ENCODE measurements around the gene ATAT1. TPM values are rescaled to one million over a fixed set of nuclear protein-coding genes. Genes with fewer than 3 reads are reported as not detected.
"Not testable (repeated sequence)": the region's sequence is repeated elsewhere in the genome, so short reads cannot be mapped to it uniquely, and the experiment has no call there.

The ATAT1 gene
- total and polyA plus RNA-seq, 4 experiments from 2014 or later = 0.29 to 9.4 (median 5.1) TPM

DNA sequence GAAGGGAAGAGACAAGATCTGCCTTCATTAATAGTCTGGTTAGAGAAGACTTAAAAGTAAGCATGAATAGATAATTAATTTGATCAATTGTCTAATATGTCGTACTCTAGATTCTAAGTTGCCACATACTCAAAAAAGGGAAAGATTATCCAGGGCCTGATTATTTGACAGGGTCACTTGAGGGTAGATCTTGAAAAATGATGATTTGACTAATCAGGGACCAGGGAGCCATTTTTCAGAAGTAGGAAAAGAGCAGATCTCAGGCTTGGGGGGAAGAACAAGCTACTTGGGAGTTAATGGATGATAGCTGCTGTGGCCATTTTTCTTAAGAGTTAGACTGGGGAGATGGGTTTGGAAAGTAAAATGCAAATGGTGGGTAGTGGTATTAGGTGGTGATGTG lies 34.4 kb upstream of the ATAT1 start:
- H3K9me3 ChIP-seq (ENCODE audit: control insufficient read depth in 1 of 2, low read length in 2 of 2) = no peaks in the 10 kb centered on the region
- H3K27me3 ChIP-seq (ENCODE audit: insufficient read depth, low read length) = no peaks in the 10 kb centered on the region
- H3K4me1 ChIP-seq (ENCODE audit: insufficient read depth, low read length) = no peaks in the 10 kb centered on the region
- Mint-ChIP-seq H3K4me3 (no peak overlapping the region), H3K27me3 (no peaks in the 10 kb centered on the region), H3K27ac (peak overlapping the region in 4 of 7 donors; percentile 1 to 54 (median 30)), H3K4me1 (peaks cover 3 to 10% (median 7%) of the 10 kb centered on the region in 4 donors), H3K36me3 (peaks cover 35 to 50% of the 10 kb centered on the region in 2 donors), H3K9me3 (peaks cover 0 to 2% (median 0%) of the 10 kb centered on the region in 8 donors)
- ChIA-PET CTCF (ENCODE audit: partially characterized antibody) (interaction anchor here (0.9 to 10.7 kb wide), 4 partner anchors 34 to 130 kb away, joined by 3 to 242 read pairs (median 118); partner anchors contain the start of gene ATAT1), POLR2A (ENCODE audit: partially characterized antibody) (interaction anchor here (0.5 to 2.6 kb wide), 5 partner anchors 8 to 98 kb away, joined by 3 to 8 read pairs (median 4); no protein-coding TSS in a partner anchor)
- H3K36me3 ChIP-seq (ENCODE audit: insufficient read depth, low read length) = peaks cover 37% of the 10 kb centered on the region
- H3K27ac ChIP-seq (ENCODE audit: low read depth, low read length) = no peak overlapping the region
- no peak for DNase-seq
- intact Hi-C loops (cut with micrococcal nuclease) = no loop called here
- H3K4me3 ChIP-seq (ENCODE audit: low read length in 2 of 2) = no peak overlapping the region

DNA sequence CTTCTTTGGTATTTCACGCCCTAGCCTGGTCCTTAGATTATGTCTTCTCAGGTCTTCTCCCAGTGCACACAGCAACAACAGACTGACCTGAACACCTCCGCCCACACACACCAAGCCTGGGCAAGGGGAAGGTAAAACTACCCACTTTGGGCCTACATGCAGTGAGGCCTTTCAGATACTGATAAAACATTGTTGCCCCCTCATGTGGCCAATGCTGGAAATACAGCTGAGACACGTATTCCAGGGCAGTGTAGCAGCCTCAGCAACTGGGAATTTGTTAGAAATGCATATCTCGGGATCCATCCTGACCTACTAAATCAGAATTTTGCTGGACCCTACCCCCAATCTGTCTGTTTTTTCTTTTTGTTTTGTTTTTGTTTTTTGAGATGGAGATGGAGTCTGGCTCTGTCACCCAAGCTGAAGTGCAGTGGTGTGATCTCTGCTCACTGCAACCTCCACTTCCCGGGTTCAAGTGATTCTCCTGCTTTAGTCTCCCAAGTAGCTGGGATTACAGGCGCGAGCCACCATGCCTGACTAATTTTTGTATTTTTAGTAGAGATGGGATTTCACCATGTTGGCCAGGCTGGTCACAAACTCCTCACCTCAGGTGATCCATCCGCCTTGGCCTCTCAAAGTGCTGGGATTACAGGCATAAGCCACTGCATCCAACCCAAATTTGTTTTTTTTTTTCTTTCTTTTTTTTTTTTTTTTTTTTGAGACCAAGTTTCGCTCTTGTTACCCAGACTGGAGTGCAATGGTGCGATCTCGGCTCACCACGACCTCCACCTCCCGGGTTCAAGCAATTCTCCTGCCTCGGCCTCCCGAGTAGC lies 29.1 kb upstream of the ATAT1 start:
- ChIA-PET POLR2A (ENCODE audit: partially characterized antibody) (interaction anchor here (0.6 to 8.5 kb wide), 22 partner anchors 9 to 147 kb away, joined by 3 to 132 read pairs (median 8); partner anchors contain the start of genes ABCF1, GNL1, HLA-E and MDC1), CTCF (ENCODE audit: partially characterized antibody) (interaction anchor here (0.7 to 10.7 kb wide), 39 partner anchors 9 to 316 kb away, joined by 3 to 242 read pairs (median 5); partner anchors contain the start of genes ABCF1, DHX16, MDC1 and MRPS18B)
- H3K4me1 ChIP-seq (ENCODE audit: insufficient read depth, low read length); H3K27me3 ChIP-seq (ENCODE audit: insufficient read depth, low read length); H3K9me3 ChIP-seq (ENCODE audit: control insufficient read depth in 1 of 2, low read length in 2 of 2); H3K27me3 Mint-ChIP-seq; H3K4me3 ChIP-seq (ENCODE audit: low read length in 2 of 2); H3K4me3 Mint-ChIP-seq; H3K9me3 Mint-ChIP-seq; H3K27ac ChIP-seq (ENCODE audit: low read depth, low read length): not testable (repeated sequence)
- intact Hi-C loops (cut with micrococcal nuclease) = loop anchor here (1.0 kb wide), 3 partner anchors 40 to 114 kb away; partner anchors contain the start of gene PRR3
- Mint-ChIP-seq H3K27ac (peak overlapping the region in 6 of 7 donors; percentile 7 to 85 (median 66)), H3K36me3 (peaks cover 9 to 35% of the 10 kb centered on the region in 2 donors), H3K4me1 (peaks cover 5 to 28% (median 9%) of the 10 kb centered on the region in 4 donors)
- H3K36me3 ChIP-seq (ENCODE audit: insufficient read depth, low read length) = peaks cover 28% of the 10 kb centered on the region
- peak; percentile 72 to 83 (median 75) for DNase-seq

DNA sequence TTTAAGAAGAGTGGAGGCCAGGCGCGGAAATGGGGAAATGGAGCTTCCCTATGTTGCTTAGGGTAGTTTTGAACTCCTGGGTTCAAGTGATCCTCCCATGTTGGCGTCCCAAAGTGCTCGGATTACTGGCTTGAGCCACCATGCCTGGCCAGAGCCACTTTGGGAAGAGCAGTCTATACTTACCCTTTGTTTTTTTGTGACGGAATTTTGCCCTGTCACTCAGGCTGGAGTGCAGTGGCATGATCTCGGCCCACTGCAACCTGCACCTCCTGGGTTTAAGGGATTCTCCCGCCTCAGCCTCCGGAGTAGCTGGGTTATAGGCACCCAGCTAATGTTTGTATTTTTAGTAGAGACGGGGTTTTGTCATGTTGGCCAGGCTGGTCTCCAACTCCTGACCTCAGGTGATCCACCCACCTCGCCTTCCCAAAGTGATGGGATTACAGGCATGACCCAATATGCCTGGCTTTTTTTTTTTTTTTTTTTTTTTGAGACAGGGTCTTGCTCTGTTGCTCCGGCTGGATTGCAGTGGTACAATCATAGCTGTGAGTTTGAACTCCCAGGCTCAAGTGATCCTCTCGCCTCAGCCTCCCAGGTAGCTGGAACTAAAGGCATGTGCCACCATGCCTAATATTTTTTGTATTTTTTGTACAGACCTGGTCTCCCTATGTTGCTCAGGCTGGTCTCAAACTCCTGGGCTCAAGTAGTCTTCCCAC lies 27.6 kb upstream of the ATAT1 start:
- H3K4me3 Mint-ChIP-seq = no peak overlapping the region
- ChIA-PET POLR2A (ENCODE audit: partially characterized antibody) (interaction anchor here (0.7 to 8.5 kb wide), 18 partner anchors 7 to 148 kb away, joined by 3 to 132 read pairs (median 12); partner anchors contain the start of genes ABCF1, GNL1, HLA-E and MRPS18B), CTCF (ENCODE audit: partially characterized antibody) (interaction anchor here (0.8 to 10.7 kb wide), 15 partner anchors 7 to 145 kb away, joined by 3 to 242 read pairs (median 12); partner anchors contain the start of gene MDC1)
- H3K27me3 ChIP-seq (ENCODE audit: insufficient read depth, low read length) = no peaks in the 10 kb centered on the region
- H3K36me3 Mint-ChIP-seq = peaks cover 21 to 47% of the 10 kb centered on the region in 2 donors
- H3K27me3 Mint-ChIP-seq = no peaks in the 10 kb centered on the region
- no peak overlapping the region for H3K27ac Mint-ChIP-seq
- intact Hi-C loops (cut with micrococcal nuclease) = no loop called here
- H3K9me3 ChIP-seq (ENCODE audit: control insufficient read depth in 1 of 2, low read length in 2 of 2) = no peaks in the 10 kb centered on the region
- no peaks in the 10 kb centered on the region for H3K4me1 ChIP-seq (ENCODE audit: insufficient read depth, low read length)
- no peak overlapping the region for H3K27ac ChIP-seq (ENCODE audit: low read depth, low read length)
- H3K4me1 Mint-ChIP-seq = peaks cover 9 to 28% (median 17%) of the 10 kb centered on the region in 4 donors
- peaks cover 44% of the 10 kb centered on the region for H3K36me3 ChIP-seq (ENCODE audit: insufficient read depth, low read length)
- DNase-seq = no peak
- no peak overlapping the region for H3K4me3 ChIP-seq (ENCODE audit: low read length in 2 of 2)
- no peaks in the 10 kb centered on the region for H3K9me3 Mint-ChIP-seq

DNA sequence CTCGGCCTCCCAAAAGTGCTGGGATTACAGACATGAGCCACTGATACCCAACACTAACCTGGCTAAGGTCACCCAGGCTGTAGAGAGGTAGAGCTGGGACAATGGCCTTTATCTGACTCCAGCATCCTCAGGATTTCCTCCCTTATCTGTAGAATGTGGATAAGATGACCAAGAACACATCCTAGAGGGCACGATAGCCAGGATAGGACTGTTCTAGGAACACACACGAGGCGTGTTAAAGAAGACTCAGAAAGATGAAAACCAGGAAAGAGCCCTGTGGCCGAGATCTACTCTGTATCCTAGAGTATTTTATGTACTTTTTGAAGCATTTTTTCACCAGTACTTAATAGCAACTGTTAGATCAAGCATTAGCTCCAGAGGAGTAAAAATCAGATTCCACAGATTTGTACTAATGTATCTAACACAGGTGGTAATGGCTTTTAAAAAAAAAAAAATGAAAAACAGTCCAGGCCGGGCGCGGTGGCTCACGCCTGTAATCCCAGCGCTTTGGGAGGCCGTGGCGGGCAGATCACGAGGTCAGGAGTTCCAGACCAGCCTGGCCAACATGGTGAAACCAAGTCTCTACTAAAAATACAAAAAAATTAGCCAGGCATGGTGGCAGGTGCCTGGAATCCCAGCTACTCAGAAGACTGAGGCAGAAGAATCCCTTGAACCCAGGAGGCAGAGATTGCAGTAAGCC lies 26.9 kb upstream of the ATAT1 start:
- H3K27ac ChIP-seq (ENCODE audit: low read depth, low read length) = no peak overlapping the region
- H3K4me3 Mint-ChIP-seq = no peak overlapping the region
- no peak overlapping the region for H3K27ac Mint-ChIP-seq
- no peaks in the 10 kb centered on the region for H3K9me3 Mint-ChIP-seq
- no peaks in the 10 kb centered on the region for H3K27me3 ChIP-seq (ENCODE audit: insufficient read depth, low read length)
- no peaks in the 10 kb centered on the region for H3K27me3 Mint-ChIP-seq
- CTCF ChIA-PET (ENCODE audit: partially characterized antibody) = interaction anchor here (1.3 to 10.7 kb wide), 6 partner anchors 14 to 131 kb away, joined by 6 to 242 read pairs (median 42); no protein-coding TSS in a partner anchor
- H3K4me3 ChIP-seq (ENCODE audit: low read length in 2 of 2) = no peak overlapping the region
- DNase-seq = no peak
- no peaks in the 10 kb centered on the region for H3K9me3 ChIP-seq (ENCODE audit: control insufficient read depth in 1 of 2, low read length in 2 of 2)
- intact Hi-C loops (cut with micrococcal nuclease) = no loop called here
- H3K4me1 ChIP-seq (ENCODE audit: insufficient read depth, low read length) = no peaks in the 10 kb centered on the region
- peaks cover 45% of the 10 kb centered on the region for H3K36me3 ChIP-seq (ENCODE audit: insufficient read depth, low read length)
- POLR2A ChIA-PET (ENCODE audit: partially characterized antibody) = interaction anchor here (0.9 to 8.5 kb wide), 13 partner anchors 11 to 131 kb away, joined by 3 to 132 read pairs (median 8); partner anchors contain the start of genes HLA-E, MRPS18B and PPP1R10
- peaks cover 9 to 24% (median 18%) of the 10 kb centered on the region in 4 donors for H3K4me1 Mint-ChIP-seq
- H3K36me3 Mint-ChIP-seq = peaks cover 25 to 53% of the 10 kb centered on the region in 2 donors

DNA sequence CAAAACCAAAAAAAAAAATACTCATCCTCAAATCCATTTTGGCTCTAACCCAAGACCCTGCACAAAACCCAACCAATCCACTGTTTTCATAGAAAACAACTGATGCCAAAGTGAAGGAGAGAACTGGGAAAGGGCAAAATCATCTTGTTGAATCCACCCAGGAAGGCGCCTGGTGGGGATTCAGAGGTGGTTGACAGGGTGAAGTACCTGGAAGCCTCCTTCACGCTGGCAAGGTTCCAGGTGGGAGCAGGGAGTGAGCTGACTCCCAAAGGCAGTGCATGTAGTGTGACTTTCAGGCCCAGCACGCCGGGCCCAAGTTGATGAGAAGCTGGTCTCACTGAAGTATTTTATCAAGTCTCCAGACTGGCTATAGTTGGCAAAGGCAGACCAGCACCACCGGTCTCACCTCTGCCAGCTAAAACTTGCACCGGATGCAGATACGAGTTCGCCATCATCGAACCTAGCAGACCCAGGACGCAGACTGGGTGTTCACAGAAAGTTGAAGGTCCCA lies 26.2 kb upstream of the ATAT1 start:
- Histone ChIP-seq H3K9me3 (ENCODE audit: control insufficient read depth in 1 of 2, low read length in 2 of 2) (no peaks in the 10 kb centered on the region), H3K27me3 (ENCODE audit: insufficient read depth, low read length) (no peaks in the 10 kb centered on the region), H3K4me3 (ENCODE audit: low read length in 2 of 2) (no peak overlapping the region), H3K4me1 (ENCODE audit: insufficient read depth, low read length) (no peaks in the 10 kb centered on the region), H3K36me3 (ENCODE audit: insufficient read depth, low read length) (peaks cover 51% of the 10 kb centered on the region), H3K27ac (ENCODE audit: low read depth, low read length) (no peak overlapping the region)
- no peaks in the 10 kb centered on the region for H3K27me3 Mint-ChIP-seq
- no peak overlapping the region for H3K4me3 Mint-ChIP-seq
- H3K36me3 Mint-ChIP-seq = peaks cover 31 to 55% of the 10 kb centered on the region in 2 donors
- H3K9me3 Mint-ChIP-seq = no peaks in the 10 kb centered on the region
- ChIA-PET CTCF (ENCODE audit: partially characterized antibody) (interaction anchor here (2.1 to 10.7 kb wide), 4 partner anchors 15 to 130 kb away, joined by 8 to 242 read pairs (median 144); no protein-coding TSS in a partner anchor), POLR2A (ENCODE audit: partially characterized antibody) (interaction anchor here (0.6 to 8.5 kb wide), 13 partner anchors 8 to 219 kb away, joined by 3 to 132 read pairs (median 6); partner anchors contain the start of genes MRPS18B and PPP1R10)
- intact Hi-C loops (cut with micrococcal nuclease) = no loop called here
- DNase-seq = no peak
- H3K4me1 Mint-ChIP-seq = peaks cover 7 to 26% (median 17%) of the 10 kb centered on the region in 4 donors
- H3K27ac Mint-ChIP-seq = peak overlapping the region in 2 of 7 donors; percentile 41 to 64

DNA sequence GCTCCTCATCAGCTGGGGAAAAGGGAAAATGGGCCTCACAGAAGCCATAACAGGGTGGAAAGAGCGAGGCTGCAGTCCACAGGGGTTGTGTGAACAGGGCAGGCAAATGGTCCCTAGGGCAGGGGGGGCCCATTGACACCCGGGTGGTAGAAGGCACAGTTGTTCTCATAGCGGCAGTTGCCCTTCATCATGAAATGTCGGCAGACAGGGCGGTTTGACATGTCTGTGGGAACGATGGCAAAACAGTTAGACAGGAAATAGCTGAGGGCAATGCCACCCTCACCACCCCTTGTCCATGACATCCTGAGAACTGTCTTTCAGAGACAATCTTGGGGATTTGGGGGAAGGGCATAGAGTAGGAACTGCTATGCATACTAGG lies 25.2 kb upstream of the ATAT1 start:
- no peaks in the 10 kb centered on the region for H3K9me3 Mint-ChIP-seq
- H3K9me3 ChIP-seq (ENCODE audit: control insufficient read depth in 1 of 2, low read length in 2 of 2) = no peaks in the 10 kb centered on the region
- POLR2A ChIA-PET (ENCODE audit: partially characterized antibody) = interaction anchor here (0.9 to 8.5 kb wide), 10 partner anchors 9 to 120 kb away, joined by 3 to 132 read pairs (median 6); partner anchors contain the start of gene ABCF1
- peak overlapping the region in 5 of 7 donors; percentile 26 to 88 (median 36) for H3K27ac Mint-ChIP-seq
- H3K27me3 Mint-ChIP-seq = no peaks in the 10 kb centered on the region
- H3K27ac ChIP-seq (ENCODE audit: low read depth, low read length) = no peak overlapping the region
- intact Hi-C loops (cut with micrococcal nuclease) = no loop called here
- CTCF ChIA-PET (ENCODE audit: partially characterized antibody) = interaction anchor here (1.0 to 10.7 kb wide), 4 partner anchors 10 to 129 kb away, joined by 4 to 242 read pairs (median 120); no protein-coding TSS in a partner anchor
- peaks cover 10 to 30% (median 21%) of the 10 kb centered on the region in 4 donors for H3K4me1 Mint-ChIP-seq
- peaks cover 39 to 62% of the 10 kb centered on the region in 2 donors for H3K36me3 Mint-ChIP-seq
- no peak overlapping the region for H3K4me3 ChIP-seq (ENCODE audit: low read length in 2 of 2)
- DNase-seq = no peak
- no peak overlapping the region for H3K4me3 Mint-ChIP-seq
- no peaks in the 10 kb centered on the region for H3K27me3 ChIP-seq (ENCODE audit: insufficient read depth, low read length)
- peaks cover 59% of the 10 kb centered on the region for H3K36me3 ChIP-seq (ENCODE audit: insufficient read depth, low read length)
- H3K4me1 ChIP-seq (ENCODE audit: insufficient read depth, low read length) = no peaks in the 10 kb centered on the region

Data from CD4-positive, alpha-beta memory T cell (primary cell).